HG03460 (cell line): ENCODE results near the gene CC2D1B.

Experiments
- ATAC-seq: cut with Tn5 transposase; IDR thresholded peaks from one replicate; pipeline ENCODE4 v1.9.1; 2021; ENCODE audit not compliant: unreplicated experiment

Gene CC2D1B

GRCh38 chr1:52360595-52360968 is 5.4 kb downstream of the CC2D1B start:
- ATAC-seq: no peak

- no peak for ATAC-seq
Measured at GRCh38 chr1:52359676-52360594, 6.1 kb downstream of the CC2D1B start.

- no peak for ATAC-seq
Measured at GRCh38 chr1:52358851-52359497, 7.0 kb downstream of the CC2D1B start.

- no peak for ATAC-seq
Measured at GRCh38 chr1:52357397-52357796, 8.6 kb downstream of the CC2D1B start.

DNA sequence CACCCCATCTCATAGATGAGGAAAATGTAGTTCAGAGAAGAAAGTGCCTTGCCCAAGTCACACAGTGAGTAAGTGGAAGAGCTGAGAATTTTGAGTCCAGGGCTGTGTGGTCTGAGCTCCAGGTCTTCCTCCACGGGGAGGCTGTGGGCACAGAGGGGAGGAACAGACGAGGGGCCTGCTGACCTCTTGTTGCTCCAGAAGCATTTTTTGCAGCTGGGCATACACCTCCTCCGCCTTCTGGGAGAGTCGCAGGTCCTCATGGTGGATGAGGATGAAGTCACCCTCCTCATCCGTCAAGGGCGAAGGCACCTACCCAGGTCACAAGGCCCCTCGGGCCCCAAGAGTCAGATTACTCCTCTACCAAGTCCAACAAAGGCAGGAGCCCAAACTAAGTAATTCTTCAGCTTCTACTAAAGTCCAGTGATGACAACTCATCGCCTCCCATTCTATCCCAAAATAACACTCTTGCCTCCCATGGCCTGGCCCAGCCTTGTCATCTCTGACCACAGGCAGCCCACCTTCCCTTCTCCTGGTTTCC is 9.1 kb downstream of the CC2D1B start:
- no peak for ATAC-seq

DNA sequence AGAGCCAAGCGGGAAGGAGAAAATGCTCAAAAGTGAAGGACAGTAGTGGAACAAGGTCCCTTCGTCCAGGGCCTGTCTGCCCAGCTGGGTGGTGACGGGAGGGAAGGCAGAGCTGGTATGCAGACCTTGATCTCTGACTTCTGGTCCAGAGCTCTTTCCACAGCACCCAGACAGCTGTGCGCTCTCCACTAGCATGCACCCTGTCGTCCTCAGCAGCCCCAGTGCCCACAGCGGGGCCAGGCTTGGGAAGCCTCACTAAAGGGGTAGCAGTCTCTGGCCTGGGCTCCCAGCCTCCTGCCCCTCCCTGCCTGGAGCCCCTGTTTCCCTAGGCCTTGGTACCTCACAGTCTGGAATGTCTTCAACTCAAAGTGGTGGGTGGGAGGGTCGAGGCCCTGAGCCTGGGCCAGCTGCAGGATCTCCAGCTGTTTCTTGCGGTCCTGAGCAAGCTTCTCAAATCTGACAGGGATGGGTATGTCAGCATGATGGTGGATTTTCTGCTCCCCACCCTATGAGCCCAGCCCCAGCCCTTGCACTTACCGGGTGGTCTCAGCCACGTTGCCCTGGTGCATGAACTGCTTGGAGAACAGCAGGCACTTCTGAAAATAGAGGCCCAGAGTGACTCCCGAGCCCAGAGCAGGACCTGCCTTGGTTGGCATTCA is 10.0 kb downstream of the CC2D1B start:
- no peak for ATAC-seq

DNA sequence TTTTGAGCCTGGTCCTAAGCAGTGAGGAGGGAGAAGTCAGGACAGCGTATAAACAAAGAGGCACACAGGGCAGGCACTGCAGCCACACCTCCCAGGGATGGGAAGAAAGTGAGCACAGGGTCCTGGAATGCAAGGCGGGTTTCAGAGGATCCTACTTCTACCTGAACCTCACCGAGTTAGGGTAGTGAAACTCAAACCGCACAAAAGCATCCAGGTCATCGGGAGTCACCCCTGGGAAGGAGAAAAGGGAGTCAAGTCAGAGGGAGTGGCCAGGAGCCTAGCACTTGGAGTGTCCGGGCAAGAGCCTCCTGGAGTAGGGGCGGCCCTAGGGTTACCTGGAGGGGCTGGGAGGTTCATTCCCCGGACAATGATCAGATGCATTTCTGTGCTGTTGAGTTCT is 10.6 kb downstream of the CC2D1B start:
- ATAC-seq: no peak

- ATAC-seq: no peak
Measured at GRCh38 chr1:52352690-52353089, 13.3 kb downstream of the CC2D1B start.

- ATAC-seq: no peak
Measured at GRCh38 chr1:52348704-52349300, 17.2 kb downstream of the CC2D1B start.

DNA sequence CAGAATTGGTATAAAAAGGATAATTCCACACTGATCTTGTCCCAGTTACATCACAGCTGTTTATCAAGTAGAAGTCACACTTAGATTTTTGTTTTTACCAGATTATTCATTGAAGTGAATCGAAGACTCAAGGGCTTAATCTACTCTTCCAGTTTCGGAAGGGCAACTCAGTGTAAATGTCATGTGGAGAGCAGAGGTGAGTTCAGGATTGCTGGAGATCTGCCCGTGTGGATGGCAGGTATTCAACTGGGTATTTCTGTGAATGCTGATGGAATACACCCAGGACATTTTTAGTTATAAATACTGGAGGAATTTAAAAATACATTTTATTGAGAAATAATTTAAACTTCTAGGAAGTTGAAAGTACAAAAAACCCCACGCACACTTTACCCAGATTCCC is 19.4 kb downstream of the CC2D1B start:
- ATAC-seq: no peak

GRCh38 chr1:52345252-52345651 is 20.8 kb downstream of the CC2D1B start:
- no peak for ATAC-seq

- ATAC-seq: no peak
Measured at GRCh38 chr1:52343979-52344378, 22.0 kb downstream of the CC2D1B start.

GRCh38 chr1:52341655-52342260 is 24.2 kb downstream of the CC2D1B start:
- ATAC-seq: no peak

- no peak for ATAC-seq
Measured at GRCh38 chr1:52337439-52337838, 28.6 kb downstream of the CC2D1B start.

- ATAC-seq: no peak
Measured at GRCh38 chr1:52334906-52335528, 31.0 kb downstream of the CC2D1B start.

DNA sequence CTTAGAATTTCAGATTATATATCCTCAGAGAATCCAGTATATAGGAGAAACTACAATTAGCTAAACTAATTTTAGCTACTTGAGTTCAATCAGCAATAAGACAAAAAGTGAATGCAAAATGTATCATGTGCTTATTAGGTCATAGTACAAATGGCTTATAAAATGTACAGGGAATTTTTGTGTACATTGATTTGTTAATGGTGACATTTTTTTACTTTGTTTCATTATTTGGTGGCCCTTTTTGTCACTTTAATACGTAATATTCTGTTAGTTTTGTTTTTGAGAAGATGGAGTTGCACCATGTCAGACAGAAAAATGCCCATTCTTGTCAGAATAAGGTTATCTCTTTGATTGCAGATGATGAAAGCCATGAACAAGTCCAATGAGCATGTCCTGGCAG is 33.6 kb downstream of the CC2D1B start:
- no peak for ATAC-seq

- no peak for ATAC-seq
Measured at GRCh38 chr1:52328615-52329014, 37.4 kb downstream of the CC2D1B start.

DNA sequence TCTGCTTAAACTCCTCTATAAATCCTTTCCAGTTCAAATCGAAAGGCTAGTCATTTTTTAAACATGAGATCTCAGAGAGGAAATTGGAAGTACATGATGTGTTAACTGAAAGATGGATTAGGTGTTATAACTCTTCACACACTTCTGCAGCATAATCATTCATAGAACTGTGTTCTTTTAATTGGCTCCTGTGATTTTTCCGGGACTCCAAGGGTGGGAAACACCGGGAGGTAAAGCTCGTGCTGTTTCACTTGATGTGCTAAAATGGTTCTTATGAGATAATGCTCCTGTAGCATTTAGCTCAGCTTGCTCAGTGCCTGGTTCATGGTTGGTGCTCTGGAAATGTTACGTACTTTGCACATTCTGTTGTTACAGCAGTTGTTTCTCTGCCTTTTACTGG is 40.2 kb downstream of the CC2D1B start:
- ATAC-seq: no peak

DNA sequence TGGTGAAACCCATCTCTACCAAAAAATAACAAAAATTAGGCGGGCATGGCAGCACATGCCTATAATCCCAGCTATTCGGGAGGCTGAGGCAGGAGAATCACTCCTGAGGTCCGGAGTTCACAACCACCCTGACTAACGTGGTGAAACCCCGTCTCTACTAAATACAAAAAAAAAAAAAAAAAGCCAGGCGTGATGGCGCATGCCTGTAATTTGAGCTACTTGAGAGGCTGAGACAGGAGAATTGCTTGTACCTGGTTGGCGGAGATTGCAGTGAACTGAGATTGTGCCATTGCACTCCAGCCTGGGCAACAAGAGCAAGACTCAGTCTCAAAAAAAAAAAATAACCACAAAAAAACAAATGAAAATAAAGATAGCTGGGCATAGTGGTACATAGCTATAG is 42.3 kb downstream of the CC2D1B start:
- no peak for ATAC-seq

DNA sequence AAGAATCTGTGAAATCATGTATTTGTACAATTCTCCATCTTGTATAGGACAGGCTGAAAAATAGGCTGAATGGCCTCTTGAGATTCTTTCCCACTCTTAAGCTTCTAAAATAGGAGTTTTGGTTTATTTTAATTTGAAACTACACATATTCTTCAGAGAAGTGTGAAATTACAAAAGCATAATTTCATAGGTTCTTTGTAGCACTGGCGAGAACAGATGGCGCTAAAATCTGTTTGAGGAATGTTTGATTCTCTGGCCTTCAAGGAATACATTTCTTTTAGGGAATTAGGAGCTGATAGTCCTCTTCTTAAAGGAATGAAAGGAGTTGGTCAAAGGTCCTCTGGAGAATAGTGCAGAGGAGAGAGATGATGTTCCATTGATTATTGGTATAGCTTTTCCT is 44.9 kb downstream of the CC2D1B start:
- no peak for ATAC-seq
